Renal cortex interstitium (tissue), 15 donors: ENCODE measurements around the gene MOSPD2. TPM values are rescaled to one million over a fixed set of nuclear protein-coding genes. Genes with fewer than 3 reads are reported as not detected.

Experiments used
- DNase-seq, 11 donors: peaks; one replicate each; pipeline ENCODE4 v3.0.0-alpha.2; 2013; ENCODE audit warnings: low read depth in 9 of 11, low spot score in 4 of 11; ENCODE audit errors: extremely low read depth in 1 of 11
- long read RNA-seq, 16 experiments: transcript quantifications; one replicate each; lab custom pipeline, GENCODE V29; 2026
- polyA plus RNA-seq, 3 donors: library from polyadenylated mRNA; unstranded; fragments of 120-200 nt; gene quantifications; one replicate each; pipeline ENCODE4 v1.2.1, GENCODE V29; 2013; ENCODE audit not compliant: insufficient read length in 3 of 3

Gene MOSPD2
- 10 to 100 TPM; 15.2 to 29.2 (median 26.6) TPM for polyA plus RNA-seq
- long read RNA-seq, donor 1, full-length matches to known transcripts: 2 of 2 reads
- long read RNA-seq, donor 1, partial matches to known transcripts: 0 of 2 reads
- long read RNA-seq, donor 1, other reads (novel, unspliced or antisense): 0 of 2 reads
- long read RNA-seq, donor 2, full-length matches to known transcripts: 1 of 1 reads
- long read RNA-seq, donor 2, partial matches to known transcripts: 0 of 1 reads
- long read RNA-seq, donor 2, other reads (novel, unspliced or antisense): 0 of 1 reads
- long read RNA-seq, donor 3, full-length matches to known transcripts: 4 of 4 reads
- long read RNA-seq, donor 3, partial matches to known transcripts: 0 of 4 reads
- long read RNA-seq, donor 3, other reads (novel, unspliced or antisense): 0 of 4 reads
- long read RNA-seq, donor 4, full-length matches to known transcripts: 5 of 5 reads
- long read RNA-seq, donor 4, partial matches to known transcripts: 0 of 5 reads
- long read RNA-seq, donor 4, other reads (novel, unspliced or antisense): 0 of 5 reads
- long read RNA-seq, donor 5, full-length matches to known transcripts: 12 of 12 reads
- long read RNA-seq, donor 5, partial matches to known transcripts: 0 of 12 reads
- long read RNA-seq, donor 5, other reads (novel, unspliced or antisense): 0 of 12 reads
- long read RNA-seq, donor 6, partial matches to known transcripts: 0 of 3 reads
- long read RNA-seq, donor 6, other reads (novel, unspliced or antisense): 0 of 3 reads
- long read RNA-seq, donor 7, full-length matches to known transcripts: 2 of 2 reads
- long read RNA-seq, donor 7, partial matches to known transcripts: 0 of 2 reads
- long read RNA-seq, donor 7, other reads (novel, unspliced or antisense): 0 of 2 reads
- long read RNA-seq, donor 8, full-length matches to known transcripts: 8 of 8 reads
- long read RNA-seq, donor 8, partial matches to known transcripts: 0 of 8 reads
- long read RNA-seq, donor 8, other reads (novel, unspliced or antisense): 0 of 8 reads
- long read RNA-seq, donor 9, full-length matches to known transcripts: 1 of 1 reads
- long read RNA-seq, donor 9, partial matches to known transcripts: 0 of 1 reads
- long read RNA-seq, donor 9, other reads (novel, unspliced or antisense): 0 of 1 reads
- long read RNA-seq, donor 10, full-length matches to known transcripts: 4 of 4 reads
- long read RNA-seq, donor 10, partial matches to known transcripts: 0 of 4 reads
- long read RNA-seq, donor 10, other reads (novel, unspliced or antisense): 0 of 4 reads
- long read RNA-seq, donor 11, full-length matches to known transcripts: 4 of 4 reads
- long read RNA-seq, donor 11, partial matches to known transcripts: 0 of 4 reads
- long read RNA-seq, donor 11, other reads (novel, unspliced or antisense): 0 of 4 reads
- long read RNA-seq, donor 12, full-length matches to known transcripts: 2 of 2 reads
- long read RNA-seq, donor 12, partial matches to known transcripts: 0 of 2 reads
- long read RNA-seq, donor 12, other reads (novel, unspliced or antisense): 0 of 2 reads
- long read RNA-seq, donor 13, full-length matches to known transcripts: 3 of 3 reads
- long read RNA-seq, donor 13, partial matches to known transcripts: 0 of 3 reads
- long read RNA-seq, donor 13, other reads (novel, unspliced or antisense): 0 of 3 reads
- long read RNA-seq, donor 14, full-length matches to known transcripts: 2 of 2 reads
- long read RNA-seq, donor 14, partial matches to known transcripts: 0 of 2 reads
- long read RNA-seq, donor 14, other reads (novel, unspliced or antisense): 0 of 2 reads
- long read RNA-seq, donor 15, full-length matches to known transcripts: 1 of 1 reads
- long read RNA-seq, donor 15, partial matches to known transcripts: 0 of 1 reads
- long read RNA-seq, donor 15, other reads (novel, unspliced or antisense): 0 of 1 reads
- long read RNA-seq, donor 16, full-length matches to known transcripts: 9 of 15 reads
- long read RNA-seq, donor 16, partial matches to known transcripts: 6 of 15 reads
- long read RNA-seq, donor 16, other reads (novel, unspliced or antisense): 0 of 15 reads

DNA sequence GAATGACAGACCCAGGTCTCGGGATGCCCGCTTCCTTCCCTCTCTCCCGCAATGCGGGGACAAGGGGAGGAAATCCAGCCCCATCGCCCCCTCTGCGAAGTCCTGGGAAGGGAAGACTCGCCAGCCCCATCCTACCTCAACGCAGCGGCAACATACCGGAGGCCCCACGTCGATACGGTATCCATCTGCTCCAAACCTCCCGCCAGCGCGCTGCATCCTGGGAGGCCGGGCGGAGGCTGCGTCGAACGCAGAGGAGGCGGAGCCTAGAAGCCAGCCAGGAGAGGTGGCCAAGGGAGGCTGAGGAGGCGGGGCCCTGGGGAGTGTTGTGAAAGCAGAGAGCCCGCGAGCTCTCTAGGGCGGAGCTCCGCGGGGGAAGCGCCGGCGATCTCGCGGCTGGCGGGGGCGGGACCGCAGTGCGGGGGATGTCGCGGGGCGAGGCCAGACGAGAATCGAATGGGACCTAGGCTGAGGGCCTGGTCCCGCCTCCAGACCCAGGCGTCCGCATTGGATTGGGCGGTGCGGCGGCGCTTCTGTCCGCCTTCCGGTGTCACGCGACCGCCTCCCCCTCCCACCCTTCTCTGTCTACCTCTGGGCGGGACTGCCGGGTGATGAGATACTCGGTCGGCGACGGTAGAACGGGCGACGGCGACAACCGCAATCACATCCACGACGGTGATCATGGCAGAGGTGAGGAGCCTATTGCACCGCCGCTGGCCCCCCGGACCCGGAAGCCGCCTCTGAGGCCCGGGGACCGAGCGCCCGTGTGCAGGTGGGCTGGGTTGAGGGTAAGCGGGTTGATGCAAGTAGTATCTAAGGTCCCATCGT is at the start of gene MOSPD2, which contains the start of gene FANCB:
TSS of gene MOSPD2 (plus strand) at position 571 of the 825 bp plus-strand sequence. CDS start at position 679, 108 bp downstream.
TSS of gene FANCB (minus strand) at position 219 of the 825 bp plus-strand sequence. CDS start 7,559 bp downstream, outside the sequence.
- peak; percentile 72 to 92 (median 86) for DNase-seq

DNA sequence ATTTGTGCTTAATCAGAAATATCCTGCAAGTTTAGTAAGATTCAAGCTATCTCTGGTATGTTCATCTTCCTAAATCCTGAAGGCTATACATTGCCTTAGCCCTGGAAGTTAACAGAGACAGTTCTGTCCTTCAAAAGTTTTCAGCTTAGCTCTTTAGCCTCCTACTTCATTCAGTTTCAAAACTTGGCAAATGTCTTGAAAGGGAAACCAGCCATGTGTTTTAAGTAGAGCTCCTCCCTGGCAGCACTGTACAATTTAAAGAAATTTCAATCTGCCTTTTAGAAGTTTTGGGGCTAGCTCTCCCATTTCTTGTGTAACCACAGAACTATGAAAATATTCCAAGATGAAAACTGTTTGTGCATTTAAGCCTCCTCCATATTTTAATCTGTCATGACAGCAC is 47.4 kb upstream of the MOSPD2 start:
- DNase-seq: no peak

DNA sequence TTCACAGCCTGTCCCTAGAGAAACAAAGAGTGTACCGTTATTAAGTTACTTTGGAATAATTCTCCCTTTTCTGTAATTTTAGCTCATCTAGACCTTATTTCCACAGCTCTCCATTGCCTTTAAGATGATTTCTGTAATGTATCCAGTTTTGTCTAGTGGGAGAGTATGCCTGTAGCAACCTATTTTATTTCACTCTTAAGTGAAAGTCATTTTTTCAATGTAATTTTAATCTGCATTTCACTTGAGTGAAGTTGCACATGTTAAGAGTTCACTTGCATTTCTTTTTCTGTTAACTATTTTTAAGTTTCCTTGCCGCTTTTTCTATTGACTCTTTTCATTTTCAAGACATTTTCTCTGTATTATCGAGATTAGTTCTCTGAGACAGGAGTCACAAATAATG is 46.9 kb upstream of the MOSPD2 start:
- no peak for DNase-seq

DNA sequence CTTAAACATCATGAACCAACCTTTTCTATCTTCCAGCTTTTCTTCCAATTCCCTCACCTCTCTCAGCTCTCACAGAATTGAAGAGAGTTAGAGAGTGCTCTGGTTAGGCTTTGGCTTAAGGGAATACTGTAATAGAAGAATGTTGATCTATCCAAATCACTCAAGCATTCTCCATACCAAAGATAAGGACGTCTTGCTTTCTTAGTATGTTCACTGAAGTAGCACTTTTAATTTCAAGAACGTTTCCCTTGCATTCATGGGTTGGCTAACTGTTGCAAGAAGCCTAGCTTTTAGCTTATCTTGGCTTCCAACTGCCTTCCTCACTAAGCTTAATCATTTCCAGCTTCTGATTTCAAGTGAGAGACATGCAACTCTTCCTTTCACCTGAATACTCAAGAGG is 43.6 kb upstream of the MOSPD2 start:
- no peak for DNase-seq

DNA sequence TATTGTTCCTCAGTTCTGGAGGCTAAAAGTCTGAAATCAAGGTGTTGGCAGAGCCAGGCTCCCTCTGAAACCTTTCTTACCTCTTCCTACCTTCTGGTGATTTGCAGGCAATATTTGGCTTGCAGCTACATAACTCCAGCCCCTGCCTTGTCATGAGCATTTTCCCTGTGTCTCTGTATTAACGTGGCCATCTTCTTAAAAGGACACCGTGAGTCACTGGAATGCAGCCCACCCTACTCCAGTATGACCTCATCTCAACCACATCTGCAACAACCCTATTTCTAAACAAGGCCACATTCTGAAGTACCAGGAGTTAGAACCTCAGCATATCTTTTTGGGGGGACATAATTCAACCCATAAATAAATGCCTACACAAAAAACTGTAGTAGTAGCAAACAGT is 41.1 kb upstream of the MOSPD2 start:
- no peak for DNase-seq

DNA sequence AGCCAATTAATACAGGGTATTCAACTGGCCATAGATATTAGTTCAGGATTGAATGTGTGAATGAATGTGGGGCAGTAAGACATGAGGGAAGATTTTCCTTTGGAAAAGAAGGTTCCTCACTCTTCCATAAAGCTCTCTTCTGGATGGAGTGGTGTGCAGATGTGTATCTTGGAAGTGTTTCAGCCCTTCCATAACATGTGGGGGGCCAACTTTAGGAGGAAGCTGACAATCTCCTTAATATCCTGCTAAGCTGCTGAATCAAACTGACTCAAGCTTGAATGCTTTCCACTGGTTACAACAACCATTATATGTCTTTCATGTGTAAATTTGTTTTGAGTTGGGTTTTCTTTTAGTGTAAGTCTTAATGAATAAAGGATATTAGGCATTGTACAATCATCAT is 40.6 kb upstream of the MOSPD2 start:
- DNase-seq: no peak

DNA sequence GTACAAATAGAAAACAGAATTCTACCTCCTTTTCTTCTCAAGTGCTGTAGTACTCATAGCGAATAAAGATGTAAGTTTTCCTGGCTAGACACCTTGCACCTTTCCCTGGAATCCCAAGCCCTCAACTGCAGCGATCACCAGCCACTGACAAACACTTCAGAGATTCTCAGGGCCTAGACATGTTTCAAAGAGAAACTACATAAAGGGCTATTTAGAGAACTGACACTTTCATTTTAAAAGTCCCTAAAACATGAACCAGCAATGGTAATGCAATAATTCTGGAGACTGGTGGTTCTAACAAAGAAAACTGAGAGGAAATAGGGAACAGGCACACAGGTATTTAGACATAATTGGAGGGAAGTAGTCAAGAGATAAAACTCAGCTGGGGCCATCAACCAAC is 36.1 kb upstream of the MOSPD2 start:
- DNase-seq: no peak

DNA sequence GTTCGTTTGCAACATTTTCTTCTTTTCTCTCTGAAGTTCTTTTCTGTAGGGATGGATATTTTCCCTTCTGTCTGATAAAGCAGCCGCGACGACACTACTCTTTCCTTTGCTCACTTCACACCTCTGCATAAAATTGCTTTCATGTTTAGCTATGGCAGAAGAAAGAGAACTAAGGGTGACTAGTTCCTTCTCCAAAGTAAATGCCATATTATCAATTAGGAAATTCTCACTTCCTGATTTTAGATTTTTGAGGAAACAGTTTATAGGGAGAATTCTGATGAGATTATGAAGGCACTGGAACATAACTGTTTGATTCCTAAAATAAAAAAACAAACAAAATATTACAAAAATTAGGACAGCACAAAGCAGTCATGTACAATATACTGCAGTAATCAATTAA is 29.6 kb upstream of the MOSPD2 start:
- DNase-seq: no peak

DNA sequence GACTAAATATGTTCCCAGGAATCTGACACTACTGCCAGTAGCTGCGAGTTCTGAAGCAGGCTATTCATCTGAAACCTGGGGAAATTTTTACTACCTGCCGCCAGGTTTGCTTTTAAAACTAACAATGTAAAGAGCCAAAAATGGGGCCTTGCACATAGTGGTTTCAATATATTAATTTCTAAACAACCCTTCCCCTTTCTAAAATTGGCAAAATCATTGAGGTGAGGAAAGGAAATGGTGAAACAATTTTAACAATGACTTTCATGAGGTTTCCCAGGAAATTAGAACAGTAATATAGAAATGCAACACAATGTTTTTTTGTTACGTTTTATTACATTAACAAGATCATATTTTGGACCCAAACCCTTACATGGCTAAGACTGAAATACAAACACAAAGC is 21.7 kb upstream of the MOSPD2 start:
- DNase-seq: no peak

DNA sequence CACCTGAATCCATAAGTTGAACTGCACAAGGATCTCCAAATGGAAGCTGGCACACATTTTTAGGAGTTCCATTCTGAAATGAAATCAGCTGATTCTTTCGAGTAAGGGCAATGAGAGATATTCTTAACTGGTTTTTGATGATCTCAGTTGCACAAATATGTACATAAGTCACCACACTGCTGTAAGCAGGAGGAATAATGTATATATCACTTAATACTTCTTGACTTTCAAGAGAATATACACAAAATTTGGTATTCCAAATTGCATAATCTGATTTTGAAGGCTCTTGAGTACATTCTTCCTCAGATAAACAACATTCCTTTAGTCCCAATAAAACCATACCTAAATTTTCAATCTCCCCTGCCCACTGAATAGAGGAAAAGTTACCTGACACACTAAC is 8.6 kb upstream of the MOSPD2 start:
- DNase-seq: no peak

DNA sequence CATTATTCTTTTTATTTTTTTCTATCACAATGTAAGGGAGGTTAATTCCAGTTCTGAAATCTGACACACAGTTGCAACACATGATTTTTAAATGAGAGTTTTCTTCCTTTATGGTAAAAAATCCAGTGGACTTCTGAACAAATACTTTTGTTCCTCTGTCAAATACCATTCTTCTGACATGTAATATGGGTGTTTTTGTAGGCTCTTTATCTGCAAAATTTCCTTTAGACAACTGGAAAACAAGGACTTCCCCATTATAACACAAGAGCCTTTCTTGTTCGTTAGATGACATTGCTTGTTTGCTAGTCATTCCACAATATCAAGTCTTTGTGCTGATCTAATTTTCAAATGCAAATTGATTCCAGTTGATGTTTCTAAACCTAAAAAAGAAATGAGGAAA is 8.0 kb upstream of the MOSPD2 start:
- no peak for DNase-seq

DNA sequence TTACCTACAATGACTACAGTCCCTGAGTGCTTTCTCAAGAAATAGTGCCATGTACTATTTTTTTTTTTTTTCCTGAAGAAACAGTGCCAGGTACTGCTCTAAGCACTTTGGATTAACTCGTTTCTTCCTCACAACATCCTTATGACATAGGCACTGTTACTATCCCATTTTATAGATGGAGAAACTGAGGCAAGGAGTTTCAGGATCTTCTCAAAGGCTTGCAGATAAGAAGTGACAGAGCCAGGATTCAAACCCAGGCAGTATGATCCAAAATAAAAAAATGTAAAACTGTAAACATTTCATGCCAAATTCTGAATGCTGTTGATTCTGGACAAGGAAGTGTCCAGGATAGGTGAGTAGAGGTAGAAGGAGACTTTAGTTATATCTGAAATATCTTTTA is 1.5 kb upstream of the MOSPD2 start:
- no peak for DNase-seq

DNA sequence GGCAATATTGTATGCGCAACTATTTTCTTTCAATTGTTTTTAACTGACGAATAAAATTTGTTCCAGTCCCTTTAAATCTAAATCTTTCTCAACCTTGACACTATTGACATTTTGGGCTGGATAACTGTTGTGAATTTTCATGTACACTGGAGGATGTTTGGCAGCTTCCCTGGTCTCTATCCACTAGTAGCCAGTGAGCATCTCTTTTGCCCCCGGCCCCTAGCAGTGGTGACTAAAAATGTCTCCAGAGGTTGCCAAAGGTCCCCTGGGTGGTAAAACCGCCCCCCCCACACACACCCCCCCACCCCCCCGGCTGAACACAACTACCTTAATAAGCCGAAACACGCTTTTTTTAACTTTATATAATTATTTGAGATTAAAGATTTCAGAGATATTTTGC is 866 bp upstream of the MOSPD2 start:
- DNase-seq: no peak

DNA sequence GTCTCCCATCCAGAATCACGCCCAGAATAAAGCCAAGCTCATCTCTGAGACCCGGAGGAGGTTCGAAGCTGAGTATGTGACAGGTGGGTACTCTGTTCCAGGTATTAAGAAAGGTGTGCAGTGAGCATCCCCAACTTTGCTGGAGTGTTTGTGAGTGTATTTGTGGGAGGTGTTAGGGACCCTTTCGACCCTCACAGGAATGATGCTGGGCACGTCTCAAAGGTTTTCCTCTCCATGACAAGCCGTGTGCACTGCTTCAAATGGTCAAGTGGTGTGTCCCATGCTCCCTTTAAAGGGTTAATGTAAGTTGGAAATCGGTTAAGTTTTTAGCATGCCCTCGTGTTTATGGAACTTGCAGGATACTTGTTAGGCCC is 442 bp downstream of the MOSPD2 start:
- DNase-seq: peak in 2 of 11 donors; percentile 0 to 2

DNA sequence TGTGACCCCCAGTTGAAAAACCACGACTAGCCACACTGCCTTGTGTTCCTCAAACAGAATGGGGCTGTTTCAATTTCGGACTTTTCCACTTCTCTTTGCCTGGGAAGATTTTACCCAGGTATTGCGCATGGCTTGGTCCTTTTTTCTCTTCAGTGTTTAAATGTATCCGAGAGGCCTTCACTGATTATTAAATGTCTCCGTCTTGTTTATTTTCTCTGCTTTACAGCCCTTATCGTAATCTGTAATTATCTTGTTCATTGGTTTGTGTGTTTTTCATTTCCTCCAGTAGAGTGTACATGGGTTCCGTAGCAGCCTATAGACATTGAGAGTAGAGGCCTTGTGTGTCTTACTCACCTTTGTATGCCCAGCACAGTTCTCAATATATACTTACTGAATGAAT is 2.4 kb downstream of the MOSPD2 start:
- no peak for DNase-seq

DNA sequence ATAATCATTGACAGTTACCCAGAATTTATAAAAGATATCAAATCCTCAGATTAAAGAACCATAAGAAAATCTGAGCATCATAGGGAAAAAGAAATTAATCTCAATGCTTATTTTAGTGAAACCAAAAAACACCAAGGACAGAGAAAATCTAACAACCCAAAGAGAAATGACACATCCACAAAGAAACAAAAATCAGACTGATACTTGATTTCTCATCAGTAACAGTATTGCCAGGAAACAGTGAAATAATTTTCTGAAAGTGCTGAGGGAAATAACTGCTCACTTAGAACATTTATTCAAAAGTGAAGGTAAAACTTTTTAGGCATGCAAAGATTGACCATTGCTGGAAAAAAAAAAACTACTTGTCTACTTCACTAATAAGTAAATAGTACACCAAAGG is 10.6 kb downstream of the MOSPD2 start:
- DNase-seq: no peak

DNA sequence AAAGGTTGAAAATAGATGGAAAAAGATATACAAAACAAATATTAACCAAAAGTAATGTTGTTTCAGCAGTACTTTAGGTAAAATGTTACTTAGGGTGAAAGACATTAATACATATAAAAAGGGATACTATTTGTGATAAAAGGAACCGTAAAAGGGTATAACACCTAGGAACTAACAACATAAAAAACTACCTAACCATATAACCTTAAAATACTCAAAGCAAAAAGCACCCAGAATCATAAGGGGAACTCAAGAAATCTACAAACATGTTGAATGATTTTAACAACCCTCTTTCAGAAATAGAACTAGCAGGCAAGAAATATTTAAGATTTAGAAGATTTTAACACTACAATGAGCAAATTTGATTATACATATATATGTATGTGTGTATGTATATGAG is 11.5 kb downstream of the MOSPD2 start:
- no peak for DNase-seq
